Muscle of leg (tissue), 11 donors: ENCODE measurements around the gene TFRC. TPM values are rescaled to one million over a fixed set of nuclear protein-coding genes. Genes with fewer than 3 reads are reported as not detected.
"Not testable (repeated sequence)": the region's sequence is repeated elsewhere in the genome, so short reads cannot be mapped to it uniquely, and the experiment has no call there.

ENCODE experiments used
- DNase-seq: peaks from one replicate; pipeline ENCODE4 v3.0.0; 2013
- H3K27ac ChIP-seq: one replicate; pipeline ENCODE4 v1.5.1; 2013; ENCODE audit warnings: mild to moderate bottlenecking, low read length, control low read depth
- H3K27me3 ChIP-seq: one replicate; pipeline ENCODE4 v1.6.1; 2013; ENCODE audit warnings: low read length; ENCODE audit not compliant: control insufficient read depth, insufficient read depth
- H3K36me3 ChIP-seq: one replicate; pipeline ENCODE4 v1.6.1; 2013; ENCODE audit warnings: low read length; ENCODE audit not compliant: control insufficient read depth, insufficient read depth
- H3K4me1 ChIP-seq: one replicate; pipeline ENCODE4 v1.6.1; 2013; ENCODE audit warnings: low read length; ENCODE audit not compliant: control insufficient read depth, insufficient read depth
- H3K4me3 ChIP-seq: one replicate; pipeline ENCODE4 v1.5.1; 2013; ENCODE audit warnings: low read length, control low read depth
- H3K9me3 ChIP-seq: replicated peaks from 2 replicates; pipeline ENCODE4 v1.6.1; 2013; ENCODE audit warnings: low read depth, low read length; ENCODE audit not compliant: control insufficient read depth
- WGBS: methylation state at CpG from one replicate; pipeline ENCODE4 v1.1.5; 2013; ENCODE audit warnings: missing lambda C conversion rate; ENCODE audit not compliant: insufficient coverage; 5-methylcytosine and 5-hydroxymethylcytosine counted together
- polyA plus RNA-seq, 8 donors: library from polyadenylated mRNA; unstranded; fragments of 120-200 nt; gene quantifications; one replicate each; pipeline versions ENCODE4 v1.2.1 to v1.2.3, GENCODE V29; 2013; ENCODE audit warnings: inconsistent platforms in 1 of 8, low replicate concordance in 1 of 8; ENCODE audit not compliant: insufficient read length in 8 of 8, insufficient read depth in 1 of 8
- total RNA-seq: library from RNA; stranded (reverse); fragments of 120-200 nt; gene quantifications from one replicate; pipeline ENCODE4 v1.2.4, GENCODE V29; 2013

Gene TFRC
- total and polyA plus RNA-seq, 9 donors, result 24.7 to 46.2 (median 32.1) TPM

DNA sequence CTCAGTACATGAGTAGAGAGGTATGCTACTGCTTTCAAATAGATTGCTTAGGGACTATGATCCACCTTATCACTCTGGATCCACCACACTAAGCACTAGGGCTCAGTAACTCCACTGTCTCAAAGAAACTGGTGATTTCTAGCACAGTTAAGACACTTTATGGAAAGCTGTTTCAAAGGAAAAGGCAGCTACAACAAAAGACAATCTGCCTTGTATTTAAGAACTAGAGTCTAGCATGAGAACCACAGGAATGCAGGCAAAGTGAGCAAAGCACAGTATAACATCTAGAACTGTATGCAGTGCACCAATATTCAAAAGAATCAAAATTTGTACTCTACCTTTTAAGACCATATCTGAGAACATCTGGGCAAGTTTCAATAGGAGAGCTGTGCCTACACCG lies 17.9 kb downstream of the TFRC start:
- Histone ChIP-seq H3K27me3 (no peaks in the 10 kb centered on the region), H3K4me3 (no peak overlapping the region), H3K4me1 (no peaks in the 10 kb centered on the region), H3K27ac (no peak overlapping the region), H3K36me3 (peaks cover 64% of the 10 kb centered on the region), H3K9me3 (no peaks in the 10 kb centered on the region)
- DNase-seq, result no peak
- WGBS, result no CpG with 5 or more reads among the region's 1 CpG

- Histone ChIP-seq H3K36me3 (peaks cover 64% of the 10 kb centered on the region), H3K4me1 (no peaks in the 10 kb centered on the region), H3K9me3 (no peaks in the 10 kb centered on the region), H3K27me3 (no peaks in the 10 kb centered on the region), H3K27ac (no peak overlapping the region), H3K4me3 (no peak overlapping the region)
- DNase-seq, result no peak
- WGBS, result 93% methylated on average over 4 of the region's 6 CpGs
Measured at GRCh38 chr3:196063456-196063855, 18.4 kb downstream of the TFRC start.

- Histone ChIP-seq H3K9me3 (no peaks in the 10 kb centered on the region), H3K4me3 (no peak overlapping the region), H3K4me1 (no peaks in the 10 kb centered on the region), H3K27me3 (no peaks in the 10 kb centered on the region), H3K27ac (no peak overlapping the region), H3K36me3 (peaks cover 62% of the 10 kb centered on the region)
- DNase-seq, result no peak
Measured at GRCh38 chr3:196063049-196063448, 18.8 kb downstream of the TFRC start.

- H3K4me3 ChIP-seq, result no peak overlapping the region
- WGBS, result 100% methylated on average over 1 of the region's 1 CpG
- H3K9me3 ChIP-seq, result no peaks in the 10 kb centered on the region
- H3K4me1 ChIP-seq, result no peaks in the 10 kb centered on the region
- H3K27me3 ChIP-seq, result no peaks in the 10 kb centered on the region
- no peak overlapping the region for H3K27ac ChIP-seq
- DNase-seq, result no peak
- H3K36me3 ChIP-seq, result peaks cover 68% of the 10 kb centered on the region
Measured at GRCh38 chr3:196060834-196061233, 21.1 kb downstream of the TFRC start.

DNA sequence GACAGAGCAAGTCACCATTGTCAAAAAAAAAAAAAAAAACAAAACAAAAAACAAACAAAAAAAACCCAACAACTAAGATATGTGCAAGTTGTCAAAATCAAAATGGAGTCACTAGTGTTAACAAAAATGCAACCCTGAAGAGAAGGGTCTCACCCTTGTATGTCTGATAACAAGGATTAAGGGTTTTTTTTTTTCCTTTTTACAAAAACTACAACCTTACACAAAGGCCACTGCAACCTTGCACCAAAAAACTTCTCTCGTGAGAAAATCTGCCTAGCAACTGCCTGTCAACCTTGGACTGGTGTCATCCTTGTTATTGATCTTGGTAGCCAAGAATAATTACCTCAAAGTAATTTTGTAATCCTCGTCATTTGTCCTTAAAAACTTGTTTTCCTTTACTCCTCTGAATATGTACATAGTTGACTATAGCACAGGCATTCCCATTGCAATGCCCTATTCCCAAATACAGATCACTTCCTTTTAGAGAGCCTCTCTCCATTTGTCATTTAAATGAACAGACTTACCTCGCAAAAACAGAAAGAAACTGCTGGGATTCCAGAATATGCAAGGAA lies 24.0 kb downstream of the TFRC start:
- H3K36me3 ChIP-seq, result peaks cover 64% of the 10 kb centered on the region
- no peak overlapping the region for H3K27ac ChIP-seq
- no peaks in the 10 kb centered on the region for H3K9me3 ChIP-seq
- no peak overlapping the region for H3K4me3 ChIP-seq
- WGBS, result no CpG with 5 or more reads among the region's 3 CpGs
- no peak for DNase-seq
- no peaks in the 10 kb centered on the region for H3K4me1 ChIP-seq
- no peaks in the 10 kb centered on the region for H3K27me3 ChIP-seq

DNA sequence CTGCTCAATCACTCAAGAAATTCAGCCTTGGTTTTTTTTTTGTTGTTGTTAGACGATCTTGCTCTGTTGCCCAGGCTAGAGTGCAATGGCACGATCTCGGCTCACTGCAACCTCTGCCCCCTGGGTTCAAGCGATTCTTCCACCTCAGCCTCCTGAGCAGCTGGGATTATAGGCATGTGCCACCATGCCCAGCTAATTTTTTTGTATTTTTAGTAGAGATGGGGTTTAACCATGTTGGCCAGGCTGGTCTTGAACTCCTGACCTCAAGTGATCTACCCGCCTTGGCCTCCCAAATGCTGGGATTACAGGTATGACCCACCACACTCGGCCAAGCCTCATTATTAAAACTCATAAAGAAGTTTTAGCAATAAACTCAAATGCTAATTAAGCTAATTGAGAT lies 25.5 kb downstream of the TFRC start:
- H3K36me3 ChIP-seq, result peaks cover 64% of the 10 kb centered on the region
- 94% methylated on average over 3 of the region's 6 CpGs for WGBS
- not testable (repeated sequence) for H3K9me3 ChIP-seq, H3K4me3 ChIP-seq, H3K27me3 ChIP-seq, H3K27ac ChIP-seq, DNase-seq, H3K4me1 ChIP-seq

DNA sequence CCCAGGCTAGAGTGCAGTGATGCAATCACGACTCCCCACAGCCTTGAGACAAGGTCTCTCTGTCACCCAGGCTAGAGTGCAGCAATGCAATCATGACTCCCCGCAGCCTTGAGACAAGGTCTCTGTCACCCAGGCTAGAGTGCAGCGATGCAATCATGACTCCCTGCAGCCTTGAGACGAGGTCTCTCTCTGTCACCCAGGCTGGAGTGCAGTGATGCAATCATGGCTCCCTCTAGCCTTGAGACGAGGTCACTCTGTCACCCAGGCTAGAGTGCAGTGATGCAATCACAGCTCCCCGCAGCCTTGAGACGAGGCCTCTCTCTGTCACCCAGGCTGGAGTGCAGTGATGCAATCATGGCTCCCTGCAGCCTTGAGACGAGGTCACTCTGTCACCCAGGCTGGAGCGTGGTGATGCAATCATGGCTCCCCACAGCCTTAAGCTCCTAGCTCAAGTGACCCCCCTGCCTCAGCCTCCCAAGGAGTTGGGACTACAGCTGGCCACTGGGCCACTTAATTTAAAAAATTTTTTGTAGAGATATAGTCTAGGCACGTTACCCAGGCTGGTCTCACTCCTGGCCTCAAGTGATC lies 26.1 kb downstream of the TFRC start:
- Histone ChIP-seq H3K9me3 (no peaks in the 10 kb centered on the region), H3K4me3 (no peak overlapping the region), H3K27me3 (no peaks in the 10 kb centered on the region), H3K27ac (no peak overlapping the region), H3K36me3 (peaks cover 62% of the 10 kb centered on the region), H3K4me1 (no peaks in the 10 kb centered on the region)
- no peak for DNase-seq
- 86% methylated on average over 9 of the region's 10 CpGs for WGBS

- DNase-seq, result no peak
- WGBS, result 91% methylated on average over 7 of the region's 8 CpGs
- Histone ChIP-seq H3K4me1 (no peaks in the 10 kb centered on the region), H3K27me3 (no peaks in the 10 kb centered on the region), H3K4me3 (no peak overlapping the region), H3K9me3 (no peaks in the 10 kb centered on the region), H3K36me3 (peaks cover 59% of the 10 kb centered on the region), H3K27ac (no peak overlapping the region)
Measured at GRCh38 chr3:196055240-196055639, 26.6 kb downstream of the TFRC start.

DNA sequence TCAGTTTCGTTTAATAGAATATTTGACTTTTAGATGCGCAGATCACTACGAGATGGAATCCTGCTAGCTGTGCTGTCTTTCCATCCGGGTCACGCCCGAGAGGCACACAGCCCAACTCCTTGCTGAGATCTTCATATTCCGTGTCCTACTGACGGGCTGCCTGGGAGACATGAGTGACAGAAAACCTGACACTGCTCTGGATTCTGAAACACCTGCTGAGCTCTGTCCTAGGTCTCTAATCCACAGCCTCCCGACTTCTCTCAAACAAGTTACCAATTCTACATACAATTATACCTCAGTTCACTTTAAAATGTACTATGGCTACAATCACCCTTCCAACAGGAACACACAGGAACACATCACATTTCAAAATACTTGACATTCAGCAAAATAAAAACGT lies 27.2 kb downstream of the TFRC start:
- H3K27me3 ChIP-seq, result no peaks in the 10 kb centered on the region
- no peak overlapping the region for H3K27ac ChIP-seq
- DNase-seq, result no peak
- no peaks in the 10 kb centered on the region for H3K4me1 ChIP-seq
- WGBS, result 98% methylated on average over 10 of the region's 10 CpGs
- peaks cover 56% of the 10 kb centered on the region for H3K36me3 ChIP-seq
- no peak overlapping the region for H3K4me3 ChIP-seq
- H3K9me3 ChIP-seq, result no peaks in the 10 kb centered on the region

DNA sequence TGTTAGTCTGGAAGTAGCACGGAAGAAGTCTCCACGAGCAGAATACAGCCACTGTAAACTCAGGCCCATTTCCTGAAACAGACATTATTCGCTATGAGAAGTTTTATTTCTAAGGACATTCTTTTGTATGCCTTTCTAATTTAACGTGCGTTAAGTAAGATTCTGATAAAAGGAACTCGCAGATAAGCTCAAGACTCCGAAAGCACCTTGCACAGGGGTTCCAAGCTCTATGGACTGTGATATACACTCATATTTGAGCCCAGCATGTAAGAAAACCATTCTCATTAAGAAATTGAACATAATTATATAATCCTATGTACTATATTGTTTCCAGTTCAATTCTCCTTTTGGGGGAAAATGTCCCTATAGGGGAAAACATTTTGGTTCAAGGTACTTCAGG lies 28.4 kb downstream of the TFRC start:
- Histone ChIP-seq H3K4me1 (no peaks in the 10 kb centered on the region), H3K9me3 (no peaks in the 10 kb centered on the region), H3K27me3 (no peaks in the 10 kb centered on the region), H3K27ac (no peak overlapping the region), H3K4me3 (no peak overlapping the region), H3K36me3 (peaks cover 51% of the 10 kb centered on the region)
- 92% methylated on average over 2 of the region's 7 CpGs for WGBS
- DNase-seq, result no peak
